ENCODE data around the gene MGA.

The MGA gene

GRCh38 chr15:41688671-41689070 lies 28.5 kb downstream of the MGA start:
- Histone ChIP-seq H3K36me3 (ENCODE audit: control insufficient read depth, insufficient read depth, low read length) (no peaks in the 10 kb centered on the region), H3K4me1 (ENCODE audit: control insufficient read depth, low read depth, low read length) (no peaks in the 10 kb centered on the region), H3K27ac (ENCODE audit: low read depth, low read length) (no peak overlapping the region), H2BK120ac (ENCODE audit: low read depth, low read length) (no peak overlapping the region), H3K18ac (ENCODE audit: low read length) (no peak overlapping the region), H3K4ac (ENCODE audit: low read depth, low read length) (no peak overlapping the region), H2AK5ac (ENCODE audit: low read length) (no peak overlapping the region), H3K23ac (ENCODE audit: low read length) (no peak overlapping the region), H2BK15ac (replicated peaks; ENCODE audit: low read depth) (no peak overlapping the region), H2BK5ac (ENCODE audit: low read length) (no peak overlapping the region), H3K9ac (ENCODE audit: low read length) (no peak overlapping the region), H3K4me3 (ENCODE audit: low read length) (no peak overlapping the region), H3K79me2 (ENCODE audit: control insufficient read depth, insufficient read depth, low read length) (peaks cover 18% of the 10 kb centered on the region), H3K4me2 (ENCODE audit: low read length) (no peak overlapping the region), H3K27me3 (ENCODE audit: insufficient read depth, low read length, poor library complexity) (no peaks in the 10 kb centered on the region), H3K79me1 (ENCODE audit: low read length) (peaks cover 9% of the 10 kb centered on the region), H3K56ac (ENCODE audit: low read length) (no peak overlapping the region), H4K8ac (ENCODE audit: low read depth, low read length) (no peak overlapping the region), H4K5ac (ENCODE audit: low read length) (no peak overlapping the region)
- DNase-seq: no peak
- no CpG with 5 or more reads among the region's 2 CpGs for WGBS (ENCODE audit: extremely low coverage, insufficient coverage, low lambda C conversion rate)

- Histone ChIP-seq H4K8ac (ENCODE audit: low read depth, low read length) (no peak overlapping the region), H3K9ac (ENCODE audit: low read length) (no peak overlapping the region), H3K27ac (ENCODE audit: low read depth, low read length) (no peak overlapping the region), H2AK5ac (ENCODE audit: low read length) (no peak overlapping the region), H3K23ac (ENCODE audit: low read length) (no peak overlapping the region), H2BK120ac (ENCODE audit: low read depth, low read length) (no peak overlapping the region), H3K36me3 (ENCODE audit: control insufficient read depth, insufficient read depth, low read length) (no peaks in the 10 kb centered on the region), H3K79me2 (ENCODE audit: control insufficient read depth, insufficient read depth, low read length) (peaks cover 18% of the 10 kb centered on the region), H3K56ac (ENCODE audit: low read length) (no peak overlapping the region), H3K4me2 (ENCODE audit: low read length) (no peak overlapping the region), H4K5ac (ENCODE audit: low read length) (no peak overlapping the region), H2BK15ac (replicated peaks; ENCODE audit: low read depth) (no peak overlapping the region), H3K4ac (ENCODE audit: low read depth, low read length) (no peak overlapping the region), H3K4me1 (ENCODE audit: control insufficient read depth, low read depth, low read length) (no peaks in the 10 kb centered on the region), H3K4me3 (ENCODE audit: low read length) (no peak overlapping the region), H3K27me3 (ENCODE audit: insufficient read depth, low read length, poor library complexity) (no peaks in the 10 kb centered on the region), H3K18ac (ENCODE audit: low read length) (no peak overlapping the region), H2BK5ac (ENCODE audit: low read length) (no peak overlapping the region), H3K79me1 (ENCODE audit: low read length) (peaks cover 7% of the 10 kb centered on the region)
- no CpG with 5 or more reads among the region's 1 CpG for WGBS (ENCODE audit: extremely low coverage, insufficient coverage, low lambda C conversion rate)
- DNase-seq: no peak
Observed at GRCh38 chr15:41689083-41689482, 28.9 kb downstream of the MGA start.

- Histone ChIP-seq H3K4me1 (ENCODE audit: control insufficient read depth, low read depth, low read length) (no peaks in the 10 kb centered on the region), H2BK5ac (ENCODE audit: low read length) (no peak overlapping the region), H3K4me2 (ENCODE audit: low read length) (no peak overlapping the region), H4K5ac (ENCODE audit: low read length) (no peak overlapping the region), H3K79me1 (ENCODE audit: low read length) (peaks cover 8% of the 10 kb centered on the region), H2BK120ac (ENCODE audit: low read depth, low read length) (no peak overlapping the region), H2BK15ac (replicated peaks; ENCODE audit: low read depth) (no peak overlapping the region), H3K56ac (ENCODE audit: low read length) (no peak overlapping the region), H3K4ac (ENCODE audit: low read depth, low read length) (no peak overlapping the region), H4K8ac (ENCODE audit: low read depth, low read length) (no peak overlapping the region), H3K9ac (ENCODE audit: low read length) (no peak overlapping the region), H3K27ac (ENCODE audit: low read depth, low read length) (no peak overlapping the region), H3K36me3 (ENCODE audit: control insufficient read depth, insufficient read depth, low read length) (no peaks in the 10 kb centered on the region), H3K23ac (ENCODE audit: low read length) (no peak overlapping the region), H3K27me3 (ENCODE audit: insufficient read depth, low read length, poor library complexity) (no peaks in the 10 kb centered on the region), H3K18ac (ENCODE audit: low read length) (no peak overlapping the region), H3K4me3 (ENCODE audit: low read length) (no peak overlapping the region), H2AK5ac (ENCODE audit: low read length) (no peak overlapping the region), H3K79me2 (ENCODE audit: control insufficient read depth, insufficient read depth, low read length) (peaks cover 18% of the 10 kb centered on the region)
- no peak for DNase-seq
- WGBS (ENCODE audit: extremely low coverage, insufficient coverage, low lambda C conversion rate): no CpG with 5 or more reads among the region's 1 CpG
Observed at GRCh38 chr15:41689834-41690233, 29.6 kb downstream of the MGA start.

GRCh38 chr15:41690636-41691035 lies 30.4 kb downstream of the MGA start:
- no peaks in the 10 kb centered on the region for H3K27me3 ChIP-seq (ENCODE audit: insufficient read depth, low read length, poor library complexity)
- H3K18ac ChIP-seq (ENCODE audit: low read length): no peak overlapping the region
- H2BK5ac ChIP-seq (ENCODE audit: low read length): no peak overlapping the region
- no peaks in the 10 kb centered on the region for H3K36me3 ChIP-seq (ENCODE audit: control insufficient read depth, insufficient read depth, low read length)
- peaks cover 8% of the 10 kb centered on the region for H3K79me1 ChIP-seq (ENCODE audit: low read length)
- peaks cover 18% of the 10 kb centered on the region for H3K79me2 ChIP-seq (ENCODE audit: control insufficient read depth, insufficient read depth, low read length)
- no peak overlapping the region for H3K4me3 ChIP-seq (ENCODE audit: low read length)
- no peak for DNase-seq
- no peaks in the 10 kb centered on the region for H3K4me1 ChIP-seq (ENCODE audit: control insufficient read depth, low read depth, low read length)
- H3K4me2 ChIP-seq (ENCODE audit: low read length): no peak overlapping the region
- no peak overlapping the region for H3K27ac ChIP-seq (ENCODE audit: low read depth, low read length)
- no peak overlapping the region for H3K56ac ChIP-seq (ENCODE audit: low read length)
- no peak overlapping the region for H3K23ac ChIP-seq (ENCODE audit: low read length)
- no peak overlapping the region for H2BK15ac ChIP-seq (replicated peaks; ENCODE audit: low read depth)
- no CpG with 5 or more reads among the region's 1 CpG for WGBS (ENCODE audit: extremely low coverage, insufficient coverage, low lambda C conversion rate)
- no peak overlapping the region for H2AK5ac ChIP-seq (ENCODE audit: low read length)
- no peak overlapping the region for H2BK120ac ChIP-seq (ENCODE audit: low read depth, low read length)
- H3K4ac ChIP-seq (ENCODE audit: low read depth, low read length): no peak overlapping the region
- H4K8ac ChIP-seq (ENCODE audit: low read depth, low read length): no peak overlapping the region
- H3K9ac ChIP-seq (ENCODE audit: low read length): no peak overlapping the region
- H4K5ac ChIP-seq (ENCODE audit: low read length): no peak overlapping the region

- Histone ChIP-seq H3K9ac (ENCODE audit: low read length) (no peak overlapping the region), H2AK5ac (ENCODE audit: low read length) (no peak overlapping the region), H3K79me1 (ENCODE audit: low read length) (peaks cover 11% of the 10 kb centered on the region), H3K4ac (ENCODE audit: low read depth, low read length) (no peak overlapping the region), H3K56ac (ENCODE audit: low read length) (no peak overlapping the region), H3K27ac (ENCODE audit: low read depth, low read length) (no peak overlapping the region), H4K5ac (ENCODE audit: low read length) (no peak overlapping the region), H3K4me2 (ENCODE audit: low read length) (no peak overlapping the region), H2BK15ac (replicated peaks; ENCODE audit: low read depth) (no peak overlapping the region), H2BK120ac (ENCODE audit: low read depth, low read length) (no peak overlapping the region), H3K23ac (ENCODE audit: low read length) (no peak overlapping the region), H2BK5ac (ENCODE audit: low read length) (no peak overlapping the region), H4K8ac (ENCODE audit: low read depth, low read length) (no peak overlapping the region), H3K36me3 (ENCODE audit: control insufficient read depth, insufficient read depth, low read length) (no peaks in the 10 kb centered on the region), H3K4me1 (ENCODE audit: control insufficient read depth, low read depth, low read length) (no peaks in the 10 kb centered on the region), H3K27me3 (ENCODE audit: insufficient read depth, low read length, poor library complexity) (no peaks in the 10 kb centered on the region), H3K79me2 (ENCODE audit: control insufficient read depth, insufficient read depth, low read length) (peaks cover 17% of the 10 kb centered on the region), H3K18ac (ENCODE audit: low read length) (no peak overlapping the region), H3K4me3 (ENCODE audit: low read length) (no peak overlapping the region)
- no peak for DNase-seq
- WGBS (ENCODE audit: extremely low coverage, insufficient coverage, low lambda C conversion rate): no CpG with 5 or more reads among the region's 2 CpGs
Observed at GRCh38 chr15:41691471-41691870, 31.3 kb downstream of the MGA start.

GRCh38 chr15:41692049-41692448 lies 31.8 kb downstream of the MGA start:
- H4K8ac ChIP-seq (ENCODE audit: low read depth, low read length): no peak overlapping the region
- no CpG with 5 or more reads among the region's 4 CpGs for whole genome bisulfite sequencing (ENCODE audit: extremely low coverage, insufficient coverage, low lambda C conversion rate)

More at GRCh38 chr15:41692049-41692448, 31.8 kb downstream of the MGA start:
- no peak overlapping the region for H2AK5ac ChIP-seq (ENCODE audit: low read length)
- no peak overlapping the region for H3K27ac ChIP-seq (ENCODE audit: low read depth, low read length)
- H3K4me3 ChIP-seq (ENCODE audit: low read length): no peak overlapping the region
- H3K9ac ChIP-seq (ENCODE audit: low read length): no peak overlapping the region
- H2BK15ac ChIP-seq (replicated peaks; ENCODE audit: low read depth): no peak overlapping the region
- H3K4me2 ChIP-seq (ENCODE audit: low read length): no peak overlapping the region
- no peak overlapping the region for H3K18ac ChIP-seq (ENCODE audit: low read length)
- no peaks in the 10 kb centered on the region for H3K27me3 ChIP-seq (ENCODE audit: insufficient read depth, low read length, poor library complexity)
- no peaks in the 10 kb centered on the region for H3K36me3 ChIP-seq (ENCODE audit: control insufficient read depth, insufficient read depth, low read length)
- no peak overlapping the region for H2BK5ac ChIP-seq (ENCODE audit: low read length)
- H3K23ac ChIP-seq (ENCODE audit: low read length): no peak overlapping the region
- no peaks in the 10 kb centered on the region for H3K4me1 ChIP-seq (ENCODE audit: control insufficient read depth, low read depth, low read length)
- no peak for DNase-seq
- H3K56ac ChIP-seq (ENCODE audit: low read length): no peak overlapping the region
- peaks cover 11% of the 10 kb centered on the region for H3K79me1 ChIP-seq (ENCODE audit: low read length)
- no peak overlapping the region for H4K5ac ChIP-seq (ENCODE audit: low read length)
- peaks cover 17% of the 10 kb centered on the region for H3K79me2 ChIP-seq (ENCODE audit: control insufficient read depth, insufficient read depth, low read length)
- no peak overlapping the region for H2BK120ac ChIP-seq (ENCODE audit: low read depth, low read length)
- H3K4ac ChIP-seq (ENCODE audit: low read depth, low read length): no peak overlapping the region
